H1 (cell line): ENCODE results near the gene PAX9. TPM values are rescaled to one million over a fixed set of nuclear protein-coding genes. Genes with fewer than 3 reads are reported as not detected.

ENCODE experiments used
- CTCF ChIA-PET: fragments of 300-600 bp; sonication (Branson Sonifier 250); formaldehyde crosslinking; loops from one replicate; lab custom pipeline; 2021; ENCODE audit not compliant: partially characterized antibody; lab: Charles Lee
- POLR2A ChIA-PET: fragments of 300-600 bp; sonication (Branson Sonifier 250); formaldehyde crosslinking; loops from one replicate; lab custom pipeline; 2021; ENCODE audit warnings: inconsistent platforms; ENCODE audit not compliant: partially characterized antibody; lab: Charles Lee
- DNase-seq, 2 experiments: peaks; one replicate each; pipeline versions ENCODE4 v3.0.0 to v3.0.0-alpha.2; 2010 to 2022; ENCODE audit warnings: low spot score in 2 of 2, low read depth in 1 of 2, mixed read lengths in 1 of 2
- FAIRE-seq: peaks from 2 replicates; lab custom pipeline; 2011; peaks lifted over from hg19 to GRCh38; lab: Jason Lieb, UNC
- H2AFZ ChIP-seq: 2 replicates; pipeline ENCODE4 v1.8.1; 2012; ENCODE audit warnings: low read length, inconsistent platforms
- H2AK5ac ChIP-seq: 2 replicates; pipeline ENCODE4 v1.6.1; 2013; ENCODE audit warnings: low read depth, low read length
- H2BK120ac ChIP-seq: replicated peaks from 2 replicates; pipeline ENCODE3; 2013; ENCODE audit warnings: low read depth, low read length, inconsistent platforms
- H2BK12ac ChIP-seq: 2 replicates; pipeline ENCODE4 v1.6.1; 2013; ENCODE audit warnings: low read depth, low read length
- H2BK15ac ChIP-seq: 2 replicates; pipeline ENCODE4 v1.6.1; 2013; ENCODE audit warnings: low read length
- H2BK20ac ChIP-seq: 2 replicates; pipeline ENCODE4 v1.6.1; 2013; ENCODE audit warnings: low read length
- H2BK5ac ChIP-seq: 2 replicates; pipeline ENCODE4 v1.6.1; 2013; ENCODE audit warnings: low read depth, low read length
- H3K14ac ChIP-seq: 2 replicates; pipeline ENCODE4 v1.6.1; 2013; ENCODE audit warnings: inconsistent platforms; ENCODE audit not compliant: insufficient read length
- H3K18ac ChIP-seq: 2 replicates; pipeline ENCODE4 v1.6.1; 2013; ENCODE audit warnings: low read length; ENCODE audit errors: extremely low read depth
- H3K23ac ChIP-seq: 2 replicates; pipeline ENCODE4 v1.6.1; 2013; ENCODE audit warnings: inconsistent platforms; ENCODE audit not compliant: insufficient read length
- H3K23me2 ChIP-seq: 2 replicates; pipeline ENCODE4 v1.6.1; 2013; ENCODE audit warnings: low read depth, low read length
- H3K27ac ChIP-seq: 2 replicates; pipeline ENCODE4 v1.6.1; 2011; ENCODE audit warnings: low read depth, low read length, inconsistent platforms
- H3K27me3 ChIP-seq, 4 experiments: replicated peaks in 1 of 4; 1 replicate in 1 of 4; 2 replicates in 3 of 4; pipeline versions ENCODE4 v1.6.1 to v1.8.1; 2011 to 2013; ENCODE audit warnings: low read length in 3 of 4, mild to moderate bottlenecking in 3 of 4, inconsistent platforms in 2 of 4, mixed read lengths in 2 of 4, moderate library complexity in 1 of 4; ENCODE audit not compliant: control insufficient read depth in 3 of 4, insufficient read depth in 3 of 4; ENCODE audit errors: extremely low read depth in 1 of 4
- H3K36me3 ChIP-seq, 4 experiments: 2 replicates each; pipeline versions ENCODE4 v1.6.1 to v1.8.1; 2011 to 2013; ENCODE audit warnings: mild to moderate bottlenecking in 4 of 4, low read length in 3 of 4, moderate library complexity in 2 of 4, control low read depth in 1 of 4, inconsistent platforms in 1 of 4; ENCODE audit not compliant: insufficient read depth in 4 of 4, control insufficient read depth in 2 of 4
- H3K4ac ChIP-seq: replicated peaks from 2 replicates; pipeline ENCODE3; 2013; ENCODE audit warnings: low read length, low read depth, mixed read lengths, inconsistent platforms; ENCODE audit not compliant: insufficient read length
- H3K4me1 ChIP-seq, 4 experiments: replicated peaks in 1 of 4; 1 replicate in 1 of 4; 2 replicates in 3 of 4; pipeline versions ENCODE4 v1.6.1 to v1.8.1; 2011 to 2013; ENCODE audit warnings: low read length in 3 of 4, inconsistent platforms in 2 of 4, mixed read lengths in 1 of 4; ENCODE audit not compliant: insufficient read depth in 4 of 4, control insufficient read depth in 3 of 4
- H3K4me2 ChIP-seq, 2 experiments: 2 replicates each; pipeline versions ENCODE4 v1.6.1 to v1.8.1; 2011 to 2013; ENCODE audit warnings: low read depth in 2 of 2, low read length in 2 of 2, control low read depth in 1 of 2, inconsistent platforms in 1 of 2, mild to moderate bottlenecking in 1 of 2; ENCODE audit not compliant: insufficient read depth in 1 of 2
- H3K4me3 ChIP-seq, 4 experiments: fragments of 200-600, 300-600 bp in 1 of 4; sonication (generic), shearing (Covaris generic), sonication (Bioruptor Twin) in 1 of 4; 2 replicates each; pipeline versions ENCODE4 v1.5.1 to v1.8.1; 2011 to 2016; ENCODE audit warnings: low read length in 4 of 4, low read depth in 3 of 4, control low read depth in 2 of 4, inconsistent platforms in 2 of 4, mild to moderate bottlenecking in 2 of 4, mixed read lengths in 1 of 4, moderate library complexity in 1 of 4; ENCODE audit not compliant: insufficient read depth in 2 of 4; ENCODE audit errors: extremely low read depth in 1 of 4
- H3K56ac ChIP-seq: replicated peaks from 2 replicates; pipeline ENCODE3; 2013; ENCODE audit warnings: low read depth, mild to moderate bottlenecking, mixed read lengths, low read length, inconsistent platforms; ENCODE audit not compliant: insufficient read length
- H3K79me1 ChIP-seq: 2 replicates; pipeline ENCODE4 v1.6.1; 2013; ENCODE audit warnings: low read depth, low read length, control low read depth
- H3K79me2 ChIP-seq, 2 experiments: 2 replicates each; pipeline versions ENCODE4 v1.6.1 to v1.8.1; 2012 to 2013; ENCODE audit warnings: low read length in 2 of 2, mild to moderate bottlenecking in 2 of 2, inconsistent platforms in 1 of 2; ENCODE audit not compliant: insufficient read depth in 2 of 2, control insufficient read depth in 1 of 2
- H3K9ac ChIP-seq, 4 experiments: replicated peaks in 1 of 4; 1 replicate in 1 of 4; 2 replicates in 3 of 4; pipeline versions ENCODE4 v1.6.1 to v1.8.1; 2011 to 2013; ENCODE audit warnings: low read depth in 3 of 4, low read length in 3 of 4, control low read depth in 2 of 4, mild to moderate bottlenecking in 2 of 4, moderate library complexity in 2 of 4, inconsistent platforms in 1 of 4; ENCODE audit errors: extremely low read depth in 1 of 4
- H3K9me3 ChIP-seq, 2 experiments: 2 replicates each; pipeline versions ENCODE4 v1.6.1 to v1.8.1; 2012 to 2013; ENCODE audit warnings: mild to moderate bottlenecking in 2 of 2, moderate library complexity in 2 of 2, control low read depth in 1 of 2, inconsistent platforms in 1 of 2, low read depth in 1 of 2, low read length in 1 of 2, mixed read lengths in 1 of 2; ENCODE audit not compliant: insufficient read depth in 2 of 2
- H4K20me1 ChIP-seq, 2 experiments: replicated peaks in 1 of 2; 2 replicates each; pipeline versions ENCODE3 to v1.8.1; 2011 to 2013; ENCODE audit warnings: inconsistent platforms in 2 of 2, low read length in 2 of 2, mild to moderate bottlenecking in 1 of 2; ENCODE audit not compliant: insufficient read depth in 2 of 2, control insufficient read depth in 1 of 2
- H4K5ac ChIP-seq: 2 replicates; pipeline ENCODE4 v1.6.1; 2013; ENCODE audit warnings: low read length, low read depth, mixed read lengths, inconsistent platforms; ENCODE audit not compliant: insufficient read length
- H4K8ac ChIP-seq: 2 replicates; pipeline ENCODE4 v1.8.0; 2013; ENCODE audit warnings: mild to moderate bottlenecking, moderate library complexity, low read length, inconsistent platforms; ENCODE audit not compliant: insufficient read depth; ENCODE audit errors: extremely low read depth
- H4K91ac ChIP-seq: replicated peaks from 2 replicates; pipeline ENCODE3; 2013; ENCODE audit warnings: low read length, mixed read lengths, inconsistent platforms; ENCODE audit not compliant: insufficient read length
- CEBPB ChIP-seq: IDR thresholded peaks from 2 replicates; pipeline ENCODE4 v1.6.1; 2012; ENCODE audit warnings: low read depth, low read length
- CTCF ChIP-seq, 3 experiments: IDR thresholded peaks; 1 replicate in 2 of 3; 2 replicates in 1 of 3; pipeline versions ENCODE4 v1.5.1 to v1.6.1; 2011; ENCODE audit warnings: low read length in 3 of 3, mild to moderate bottlenecking in 3 of 3, inconsistent platforms in 2 of 3, low read depth in 1 of 3, moderate library complexity in 1 of 3; ENCODE audit not compliant: insufficient read depth in 1 of 3; ENCODE audit errors: control extremely low read depth in 1 of 3
- SAP30 ChIP-seq: fragments of 300-600 bp; sonication (generic); IDR thresholded peaks from 2 replicates; pipeline ENCODE4 v1.7.1; 2012; ENCODE audit warnings: low read length, moderate library complexity, mild to moderate bottlenecking, inconsistent platforms; ENCODE audit not compliant: insufficient read depth, insufficient replicate concordance
- SP1 ChIP-seq: IDR thresholded peaks from 2 replicates; pipeline ENCODE4 v1.6.1; 2011; ENCODE audit warnings: low read depth, low read length
- ZNF274 ChIP-seq: IDR thresholded peaks from 2 replicates; pipeline ENCODE4 v1.7.0; 2012; ENCODE audit warnings: low read length, borderline replicate concordance; ENCODE audit errors: extremely low read depth
- WGBS, 2 experiments: shearing (Covaris generic) in 1 of 2; methylation state at CpG; one replicate each; pipeline versions ENCODE4 v1.1.6 to v1.1.7; 2013 to 2015; ENCODE audit warnings: low lambda C conversion rate in 2 of 2, mixed read lengths in 2 of 2, inconsistent platforms in 1 of 2, low coverage in 1 of 2, missing lambda C conversion rate in 1 of 2; ENCODE audit not compliant: insufficient replicate concordance in 2 of 2, insufficient coverage in 1 of 2, insufficient read length in 1 of 2; ENCODE audit errors: extremely low coverage in 1 of 2, missing lambda C conversion rate in 1 of 2; 5-methylcytosine and 5-hydroxymethylcytosine counted together
- polyA plus RNA-seq, 7 experiments: library from polyadenylated mRNA; depleted of rRNA in 3 of 7; stranded (reverse) in 5 of 7; unstranded in 2 of 7; fragments of >200 nt in 5 of 7; fragments of 200-250 nt in 2 of 7; gene quantifications; 1 replicate in 5 of 7; 2 replicates in 1 of 7; 4 replicates in 1 of 7; pipeline versions ENCODE4 v1.2.1 to v1.2.3, GENCODE V29; 2011 to 2013; ENCODE audit warnings: missing spikeins in 2 of 7, mixed read lengths in 2 of 7
- total RNA-seq: library from RNA; stranded (reverse); fragmentation: NEBNext Ultra II Directional; extraction: Animal tissue kit (Norgen Biotek cat#: 25700); gene quantifications from 2 replicates; pipeline ENCODE4 v1.2.1, GENCODE V29; 2021

PAX9 gene
- total and polyA plus RNA-seq, 2 of the 8 experiments (the other 6 are each of a cell fraction or from before 2014, with no cell fraction given), result 0.05 TPM; not detected in 1

GRCh38 chr14:36653413-36653812 is 8.2 kb upstream of the PAX9 start:
- no peak overlapping the region for H3K4ac ChIP-seq
- no peak overlapping the region for H3K9ac ChIP-seq
- H4K20me1 ChIP-seq, result peaks cover 14 to 41% of the 10 kb centered on the region in 2 experiments
- WGBS, 2 experiments, result 43% methylated on average over 3 of the region's 3 CpGs; no CpG with 5 or more reads in 1 of the 2 experiments
- H2AFZ ChIP-seq, result no peak overlapping the region
- H2AK5ac ChIP-seq, result no peak overlapping the region
- no peak overlapping the region for H2BK15ac ChIP-seq
- H3K36me3 ChIP-seq, result no peaks in the 10 kb centered on the region; a peak in 1 of 8 replicates
- H4K91ac ChIP-seq, result no peak overlapping the region
- H4K8ac ChIP-seq, result no peak overlapping the region
- peaks cover 2 to 23% (median 12%) of the 10 kb centered on the region in 4 experiments; a peak in 6 of 7 replicates for H3K4me1 ChIP-seq
- no peak overlapping the region for H3K14ac ChIP-seq
- H3K27me3 ChIP-seq, result peaks cover 93 to 100% (median 97%) of the 10 kb centered on the region in 4 experiments
- no peak overlapping the region for H3K27ac ChIP-seq
- ChIA-PET POLR2A (no interaction called here), CTCF (interaction anchor here (0.6 to 8.7 kb wide), 7 partner anchors 14 to 497 kb away, joined by 3 to 90 read pairs (median 3); no protein-coding TSS in a partner anchor)
- no peaks in the 10 kb centered on the region for H3K9me3 ChIP-seq
- H4K5ac ChIP-seq, result no peak overlapping the region
- H3K4me2 ChIP-seq, result no peak overlapping the region; a peak in 1 of 4 replicates
- FAIRE-seq, result no peak
- no peak overlapping the region for H3K4me3 ChIP-seq
- no peaks in the 10 kb centered on the region; the same call in 1 of the 2 replicates for H3K23me2 ChIP-seq
- H3K56ac ChIP-seq, result no peak overlapping the region
- H3K79me2 ChIP-seq, result no peaks in the 10 kb centered on the region
- no peak overlapping the region for H2BK5ac ChIP-seq
- TF ChIP-seq SAP30, result no peak
- no peak for TF ChIP-seq ZNF274
- TF ChIP-seq CEBPB, result peak; percentile 68; the same call in 1 of the 2 replicates
- no peak for TF ChIP-seq CTCF (IDR thresholded peaks at IDR 0.05; ENCODE audit: control extremely low read depth in 1 of 3, insufficient read depth in 1 of 3, low read depth in 1 of 3, low read length in 3 of 3)
- TF ChIP-seq SP1, result no peak
- no peak overlapping the region for H3K23ac ChIP-seq
- no peak overlapping the region for H2BK120ac ChIP-seq
- no peak overlapping the region for H2BK12ac ChIP-seq
- no peak for DNase-seq
- no peak overlapping the region for H3K18ac ChIP-seq
- no peak overlapping the region for H2BK20ac ChIP-seq
- H3K79me1 ChIP-seq, result peaks cover under 1% of the 10 kb centered on the region; the same call in 1 of the 2 replicates
